ENCODE results near the gene SIGLEC7. TPM values are rescaled to one million over a fixed set of nuclear protein-coding genes. Genes with fewer than 3 reads are reported as not detected.

SIGLEC7 gene
- total RNA-seq: not detected in 2 replicates

DNA sequence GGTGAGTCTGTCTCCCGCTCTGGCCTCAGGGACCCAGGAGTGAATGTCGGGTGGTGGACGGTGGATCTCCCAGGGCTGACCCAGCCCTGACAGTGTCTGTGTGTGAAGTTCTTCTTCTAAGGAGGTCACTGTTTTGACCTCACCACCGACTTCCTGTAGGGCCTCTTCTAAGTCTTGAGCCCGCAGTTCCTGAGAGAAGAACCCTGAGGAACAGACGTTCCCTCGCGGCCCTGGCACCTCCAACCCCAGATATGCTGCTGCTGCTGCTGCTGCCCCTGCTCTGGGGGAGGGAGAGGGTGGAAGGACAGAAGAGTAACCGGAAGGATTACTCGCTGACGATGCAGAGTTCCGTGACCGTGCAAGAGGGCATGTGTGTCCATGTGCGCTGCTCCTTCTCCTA lies at the start of gene SIGLEC7:
Gene SIGLEC7, plus strand, starts transcription at position 183 of the 400 bp plus-strand sequence. Its CDS starts 69 bp downstream, at position 252.
- H3K4me2 ChIP-seq (ENCODE audit: insufficient read depth, low read length): no peak within 1 kb of the TSS
- TF ChIP-seq, protein P1, sequence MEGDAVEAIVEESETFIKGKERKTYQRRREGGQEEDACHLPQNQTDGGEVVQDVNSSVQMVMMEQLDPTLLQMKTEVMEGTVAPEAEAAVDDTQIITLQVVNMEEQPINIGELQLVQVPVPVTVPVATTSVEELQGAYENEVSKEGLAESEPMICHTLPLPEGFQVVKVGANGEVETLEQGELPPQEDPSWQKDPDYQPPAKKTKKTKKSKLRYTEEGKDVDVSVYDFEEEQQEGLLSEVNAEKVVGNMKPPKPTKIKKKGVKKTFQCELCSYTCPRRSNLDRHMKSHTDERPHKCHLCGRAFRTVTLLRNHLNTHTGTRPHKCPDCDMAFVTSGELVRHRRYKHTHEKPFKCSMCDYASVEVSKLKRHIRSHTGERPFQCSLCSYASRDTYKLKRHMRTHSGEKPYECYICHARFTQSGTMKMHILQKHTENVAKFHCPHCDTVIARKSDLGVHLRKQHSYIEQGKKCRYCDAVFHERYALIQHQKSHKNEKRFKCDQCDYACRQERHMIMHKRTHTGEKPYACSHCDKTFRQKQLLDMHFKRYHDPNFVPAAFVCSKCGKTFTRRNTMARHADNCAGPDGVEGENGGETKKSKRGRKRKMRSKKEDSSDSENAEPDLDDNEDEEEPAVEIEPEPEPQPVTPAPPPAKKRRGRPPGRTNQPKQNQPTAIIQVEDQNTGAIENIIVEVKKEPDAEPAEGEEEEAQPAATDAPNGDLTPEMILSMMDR (IDR thresholded peaks at IDR 0.05; ENCODE audit: extremely low read depth, low read depth, low read length): no peak
- H3K4me1 ChIP-seq (ENCODE audit: insufficient read depth, low read length): peaks cover 3% of the 10 kb centered on the region
- no peak within 1 kb of the TSS for H3K27ac ChIP-seq (ENCODE audit: low read depth, low read length)
- H3K27me3 ChIP-seq (ENCODE audit: insufficient read depth, low read length): peaks cover 5% of the 10 kb centered on the region
- no peak within 1 kb of the TSS for H3K4me3 ChIP-seq (ENCODE audit: insufficient read depth, low read length)
- H3K36me3 ChIP-seq (ENCODE audit: insufficient read depth, low read length): no peaks in the 10 kb centered on the region
- H3K9me3 ChIP-seq (ENCODE audit: low read depth, low read length): no peaks in the 10 kb centered on the region
- no peak for DNase-seq (ENCODE audit: insufficient read length, low spot score, missing footprints)
- no peak within 1 kb of the TSS for H2AFZ ChIP-seq (ENCODE audit: low read length)
- no peaks in the 10 kb centered on the region for H4K20me1 ChIP-seq (ENCODE audit: insufficient read depth, low read length)
- H3K79me2 ChIP-seq (ENCODE audit: insufficient read depth, low read length): no peaks in the 10 kb centered on the region

DNA sequence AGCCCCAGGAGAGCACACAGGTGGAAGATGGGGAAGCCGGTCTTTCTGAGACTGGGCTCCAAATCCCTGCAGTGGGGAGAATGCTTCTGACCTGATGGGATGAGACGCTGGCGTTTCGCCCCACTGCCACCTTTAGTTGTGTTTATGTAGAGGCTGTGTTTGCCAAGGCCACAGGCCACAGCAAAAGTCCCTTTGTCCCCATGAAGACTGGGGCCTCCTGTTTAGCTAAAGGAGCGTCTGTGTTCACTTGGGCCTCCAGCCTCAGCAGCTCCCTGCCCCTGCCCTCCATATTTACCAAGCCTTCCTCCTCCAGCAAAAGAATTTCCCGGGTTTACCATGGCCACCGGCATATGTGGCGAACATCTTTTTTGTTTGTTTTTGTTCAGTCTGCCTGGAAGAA lies 49.0 kb upstream of the SIGLEC7 start:
- no peaks in the 10 kb centered on the region for H3K9me3 ChIP-seq (ENCODE audit: low read depth, low read length)
- DNase-seq (ENCODE audit: insufficient read length, low spot score, missing footprints): no peak
- H2AFZ ChIP-seq (ENCODE audit: low read length): no peak overlapping the region
- no peak overlapping the region for H3K4me2 ChIP-seq (ENCODE audit: insufficient read depth, low read length)
- peaks cover 4% of the 10 kb centered on the region for H3K36me3 ChIP-seq (ENCODE audit: insufficient read depth, low read length)
- H3K4me1 ChIP-seq (ENCODE audit: insufficient read depth, low read length): no peaks in the 10 kb centered on the region
- H3K79me2 ChIP-seq (ENCODE audit: insufficient read depth, low read length): no peaks in the 10 kb centered on the region
- H3K4me3 ChIP-seq (ENCODE audit: insufficient read depth, low read length): no peak overlapping the region
- TF ChIP-seq, protein P1 (IDR thresholded peaks at IDR 0.05; ENCODE audit: extremely low read depth, low read depth, low read length): no peak
- no peaks in the 10 kb centered on the region for H3K27me3 ChIP-seq (ENCODE audit: insufficient read depth, low read length)
- peaks cover 28% of the 10 kb centered on the region for H4K20me1 ChIP-seq (ENCODE audit: insufficient read depth, low read length)
- H3K27ac ChIP-seq (ENCODE audit: low read depth, low read length): no peak overlapping the region

DNA sequence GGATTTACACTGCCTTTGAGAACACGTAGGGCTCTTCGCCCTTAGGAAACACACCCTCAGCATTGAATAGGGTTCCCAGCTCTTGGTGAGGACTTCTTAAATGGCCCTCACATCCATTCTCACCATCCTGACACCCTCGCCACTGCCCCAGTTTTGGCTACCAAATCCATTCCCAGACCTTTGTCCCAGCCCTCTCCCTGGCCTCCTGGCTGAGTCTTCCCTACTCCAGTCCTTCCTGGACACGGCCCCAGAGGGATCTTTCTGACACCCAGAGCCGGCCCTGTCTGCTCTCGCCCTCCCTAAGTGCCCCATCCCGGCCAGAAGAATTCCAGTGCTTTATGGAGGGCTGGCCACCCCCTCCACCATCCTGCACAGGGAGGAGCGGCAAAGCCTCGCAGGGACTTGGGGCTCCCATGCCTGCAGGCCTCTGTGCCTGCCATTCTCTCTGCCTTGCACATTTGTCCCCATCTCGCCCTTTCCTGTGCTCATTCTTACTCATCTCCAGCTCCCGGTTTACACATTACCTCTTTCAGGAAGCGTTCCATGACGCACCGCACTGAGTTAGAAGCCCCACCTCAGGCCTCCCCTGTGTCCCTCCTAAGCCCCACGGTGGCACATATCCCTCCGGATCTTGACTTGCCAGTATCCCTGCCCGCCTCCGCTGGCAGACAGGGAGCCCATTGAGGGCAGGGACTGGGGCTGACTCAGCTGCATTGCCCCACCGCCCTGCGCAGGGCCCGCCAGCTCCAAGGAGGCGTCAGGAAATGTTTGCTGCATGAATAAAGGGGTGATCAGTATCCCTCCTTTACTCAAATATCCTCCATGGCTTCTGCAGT lies 48.4 kb upstream of the SIGLEC7 start:
- Histone ChIP-seq H3K4me2 (ENCODE audit: insufficient read depth, low read length) (no peak overlapping the region), H4K20me1 (ENCODE audit: insufficient read depth, low read length) (peaks cover 29% of the 10 kb centered on the region), H2AFZ (ENCODE audit: low read length) (no peak overlapping the region), H3K4me1 (ENCODE audit: insufficient read depth, low read length) (no peaks in the 10 kb centered on the region), H3K9me3 (ENCODE audit: low read depth, low read length) (no peaks in the 10 kb centered on the region), H3K36me3 (ENCODE audit: insufficient read depth, low read length) (peaks cover 4% of the 10 kb centered on the region), H3K4me3 (ENCODE audit: insufficient read depth, low read length) (no peak overlapping the region), H3K27ac (ENCODE audit: low read depth, low read length) (no peak overlapping the region), H3K27me3 (ENCODE audit: insufficient read depth, low read length) (no peaks in the 10 kb centered on the region), H3K79me2 (ENCODE audit: insufficient read depth, low read length) (no peaks in the 10 kb centered on the region)
- TF ChIP-seq, protein P1 (IDR thresholded peaks at IDR 0.05; ENCODE audit: extremely low read depth, low read depth, low read length): no peak
- peak; percentile 75 for DNase-seq (ENCODE audit: insufficient read length, low spot score, missing footprints)

DNA sequence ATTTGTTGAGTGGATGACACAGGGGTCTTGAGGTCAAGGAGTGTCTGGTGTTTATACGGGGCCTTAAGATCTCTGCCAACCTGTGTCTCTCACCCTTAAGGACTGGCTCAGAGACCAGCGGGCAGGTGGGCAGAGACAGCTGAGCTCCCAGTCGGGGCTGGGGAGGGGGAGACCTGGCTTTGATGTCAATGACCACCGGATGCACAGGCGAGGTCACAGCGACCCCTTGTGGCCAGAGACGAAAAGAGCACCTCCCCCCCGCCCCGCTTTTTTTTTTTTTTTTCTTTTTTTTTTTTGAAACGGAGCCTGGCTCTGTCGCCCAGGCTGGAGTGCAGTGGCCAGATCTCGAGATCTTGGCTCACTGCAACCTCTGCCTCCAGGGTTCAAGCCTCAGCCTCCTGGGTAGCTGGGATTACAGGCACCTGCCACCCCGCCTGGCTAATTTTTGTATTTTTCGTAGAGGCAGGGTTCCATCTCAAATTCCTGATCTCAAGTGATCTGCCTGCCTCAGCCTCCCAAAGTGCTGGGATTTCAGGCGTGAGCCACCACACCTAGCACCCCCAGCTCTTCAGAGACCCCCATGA lies 47.3 kb upstream of the SIGLEC7 start:
- peak; percentile 84 for DNase-seq (ENCODE audit: insufficient read length, low spot score, missing footprints)

More for the DNA sequence above, 47.3 kb upstream of the SIGLEC7 start:
- H3K4me3 ChIP-seq (ENCODE audit: insufficient read depth, low read length): no peak overlapping the region
- H3K27ac ChIP-seq (ENCODE audit: low read depth, low read length): no peak overlapping the region
- H4K20me1 ChIP-seq (ENCODE audit: insufficient read depth, low read length): peaks cover 35% of the 10 kb centered on the region
- H3K4me1 ChIP-seq (ENCODE audit: insufficient read depth, low read length): no peaks in the 10 kb centered on the region
- peaks cover 4% of the 10 kb centered on the region for H3K36me3 ChIP-seq (ENCODE audit: insufficient read depth, low read length)
- no peaks in the 10 kb centered on the region for H3K27me3 ChIP-seq (ENCODE audit: insufficient read depth, low read length)
- no peak overlapping the region for H3K4me2 ChIP-seq (ENCODE audit: insufficient read depth, low read length)
- H3K9me3 ChIP-seq (ENCODE audit: low read depth, low read length): no peaks in the 10 kb centered on the region
- TF ChIP-seq, protein P1 (IDR thresholded peaks at IDR 0.05; ENCODE audit: extremely low read depth, low read depth, low read length): peak; percentile 59
- H3K79me2 ChIP-seq (ENCODE audit: insufficient read depth, low read length): peaks cover 4% of the 10 kb centered on the region
- no peak overlapping the region for H2AFZ ChIP-seq (ENCODE audit: low read length)

Data from osteoblast (primary cell).